ENCODE data around the gene SNCA.

- no peak for TF ChIP-seq POLR2AphosphoS5 (IDR thresholded peaks at IDR 0.05)
- TF ChIP-seq CTCF (IDR thresholded peaks at IDR 0.05), result no peak
These were observed 133.0 kb downstream of the SNCA start for GRCh38 chr4:89703829-89704590.
